ENCODE results near the gene SMIM43.

- no peak for TF ChIP-seq TCF12 (IDR thresholded peaks at IDR 0.05; ENCODE audit: low read depth)
- no peak for TF ChIP-seq RAD21 (IDR thresholded peaks at IDR 0.05; ENCODE audit: low read depth)
- TF ChIP-seq MAX (IDR thresholded peaks at IDR 0.05) = no peak
- no peak for TF ChIP-seq USF1 (IDR thresholded peaks at IDR 0.05)
- no peak for TF ChIP-seq CREB1 (IDR thresholded peaks at IDR 0.05; ENCODE audit: low read depth)
- no peak for TF ChIP-seq TEAD4 (IDR thresholded peaks at IDR 0.05)
- TF ChIP-seq CEBPB (IDR thresholded peaks at IDR 0.05) = no peak
- TF ChIP-seq FOXM1 (IDR thresholded peaks at IDR 0.05; ENCODE audit: borderline replicate concordance, low read depth) = no peak
- TF ChIP-seq REST (IDR thresholded peaks at IDR 0.05; ENCODE audit: low read depth) = no peak
- TF ChIP-seq EP300 (IDR thresholded peaks at IDR 0.05; ENCODE audit: borderline replicate concordance) = no peak
- TF ChIP-seq YY1 (IDR thresholded peaks at IDR 0.05; ENCODE audit: low read depth) = no peak
- TF ChIP-seq NFIC (IDR thresholded peaks at IDR 0.05) = no peak
- TF ChIP-seq TAF1 (IDR thresholded peaks at IDR 0.05; ENCODE audit: low read depth) = no peak
- no peak for TF ChIP-seq EGR1 (IDR thresholded peaks at IDR 0.05)
Measured at GRCh38 chr4:121742794-121743193, 22.2 kb downstream of the SMIM43 start.
